Stimulated activated effector memory CD8-positive, alpha-beta T cell treated with anti-CD3 and anti-CD28 coated beads, Interleukin-12 subunit alpha, Interleukin-12 subunit beta, amount 100 ng/mL, for 72 hours (primary cell): ENCODE results near the gene CDHR3.

ENCODE experiments used
- ATAC-seq: fragments of 150-1000 bp; cut with Tn5 transposase; 2 replicates; pipeline ENCODE4 v1.10.0; 2021
- DNase-seq, 2 donors: peaks; one replicate each; pipeline ENCODE4 v3.0.0; 2021 to 2022; ENCODE audit warnings: low spot score in 2 of 2
- H3K27ac Mint-ChIP-seq: one replicate; pipeline ENCODE4 v1.8.0; 2022; ENCODE audit warnings: mild to moderate bottlenecking, mixed read lengths
- H3K36me3 Mint-ChIP-seq: one replicate; pipeline ENCODE4 v1.8.0; 2022; ENCODE audit warnings: mild to moderate bottlenecking, mixed read lengths
- H3K4me1 Mint-ChIP-seq: one replicate; pipeline ENCODE4 v1.8.0; 2022; ENCODE audit warnings: mixed read lengths
- H3K4me3 Mint-ChIP-seq: one replicate; pipeline ENCODE4 v1.8.0; 2022; ENCODE audit warnings: mild to moderate bottlenecking, mixed read lengths
- H3K9me3 Mint-ChIP-seq: one replicate; pipeline ENCODE4 v1.8.0; 2022; ENCODE audit warnings: mixed read lengths

Gene CDHR3

GRCh38 chr7:106054156-106054910, 91.3 kb downstream of the CDHR3 start:
- H3K9me3 Mint-ChIP-seq, result no peaks in the 10 kb centered on the region
- H3K4me3 Mint-ChIP-seq, result no peak overlapping the region
- no peaks in the 10 kb centered on the region for H3K36me3 Mint-ChIP-seq
- H3K4me1 Mint-ChIP-seq, result peaks cover 12% of the 10 kb centered on the region
- DNase-seq, result no peak
- no peak overlapping the region for H3K27ac Mint-ChIP-seq
- no peak for ATAC-seq

- DNase-seq, result no peak
- peaks cover 12% of the 10 kb centered on the region for H3K4me1 Mint-ChIP-seq
- no peak overlapping the region for H3K4me3 Mint-ChIP-seq
- ATAC-seq, result no peak
- no peaks in the 10 kb centered on the region for H3K36me3 Mint-ChIP-seq
- H3K9me3 Mint-ChIP-seq, result no peaks in the 10 kb centered on the region
- no peak overlapping the region for H3K27ac Mint-ChIP-seq
Measured at GRCh38 chr7:106054971-106055532, 92.0 kb downstream of the CDHR3 start.

- Mint-ChIP-seq H3K36me3 (no peaks in the 10 kb centered on the region), H3K9me3 (no peaks in the 10 kb centered on the region), H3K4me1 (peaks cover 12% of the 10 kb centered on the region), H3K4me3 (no peak overlapping the region), H3K27ac (no peak overlapping the region)
- peak; percentile 49 to 76 for DNase-seq
- ATAC-seq, result peak; percentile 94
Measured at GRCh38 chr7:106056513-106057203, 93.6 kb downstream of the CDHR3 start.

GRCh38 chr7:106057204-106057961, 94.3 kb downstream of the CDHR3 start:
- H3K4me3 Mint-ChIP-seq, result no peak overlapping the region
- peaks cover 17% of the 10 kb centered on the region for H3K4me1 Mint-ChIP-seq
- ATAC-seq (peak; percentile 4), DNase-seq (no peak)
- no peaks in the 10 kb centered on the region for H3K36me3 Mint-ChIP-seq
- peak overlapping the region; percentile 18 for H3K27ac Mint-ChIP-seq
- H3K9me3 Mint-ChIP-seq, result no peaks in the 10 kb centered on the region

GRCh38 chr7:106057962-106058927, 95.2 kb downstream of the CDHR3 start:
- no peaks in the 10 kb centered on the region for H3K36me3 Mint-ChIP-seq
- ATAC-seq (no peak), DNase-seq (no peak)
- peak overlapping the region; percentile 18 for H3K27ac Mint-ChIP-seq
- peaks cover 25% of the 10 kb centered on the region for H3K4me1 Mint-ChIP-seq
- H3K4me3 Mint-ChIP-seq, result no peak overlapping the region
- H3K9me3 Mint-ChIP-seq, result no peaks in the 10 kb centered on the region

- ATAC-seq, result no peak
- no peaks in the 10 kb centered on the region for H3K9me3 Mint-ChIP-seq
- H3K36me3 Mint-ChIP-seq, result no peaks in the 10 kb centered on the region
Measured at GRCh38 chr7:106058928-106059324, 95.9 kb downstream of the CDHR3 start.

GRCh38 chr7:106059556-106059955, 96.5 kb downstream of the CDHR3 start:
- ATAC-seq (no peak), DNase-seq (no peak)
- H3K36me3 Mint-ChIP-seq, result no peaks in the 10 kb centered on the region
- H3K9me3 Mint-ChIP-seq, result no peaks in the 10 kb centered on the region
- H3K4me3 Mint-ChIP-seq, result no peak overlapping the region
- no peak overlapping the region for H3K27ac Mint-ChIP-seq
- H3K4me1 Mint-ChIP-seq, result peaks cover 26% of the 10 kb centered on the region

More at GRCh38 chr7:106058928-106059324, 95.9 kb downstream of the CDHR3 start:
- DNase-seq, result no peak
- Mint-ChIP-seq H3K4me1 (peaks cover 26% of the 10 kb centered on the region), H3K4me3 (no peak overlapping the region), H3K27ac (no peak overlapping the region)

- Mint-ChIP-seq H3K4me1 (peaks cover 26% of the 10 kb centered on the region), H3K4me3 (no peak overlapping the region), H3K27ac (no peak overlapping the region), H3K9me3 (no peaks in the 10 kb centered on the region), H3K36me3 (no peaks in the 10 kb centered on the region)
- no peak for ATAC-seq
- no peak for DNase-seq
Measured at GRCh38 chr7:106060394-106060920, 97.4 kb downstream of the CDHR3 start.

GRCh38 chr7:106061301-106061979, 98.4 kb downstream of the CDHR3 start:
- ATAC-seq (no peak), DNase-seq (no peak)
- Mint-ChIP-seq H3K4me1 (peaks cover 26% of the 10 kb centered on the region), H3K27ac (no peak overlapping the region), H3K36me3 (no peaks in the 10 kb centered on the region), H3K9me3 (no peaks in the 10 kb centered on the region), H3K4me3 (no peak overlapping the region)

GRCh38 chr7:106062006-106062405, 98.9 kb downstream of the CDHR3 start:
- Mint-ChIP-seq H3K27ac (no peak overlapping the region), H3K4me3 (no peak overlapping the region), H3K36me3 (no peaks in the 10 kb centered on the region), H3K9me3 (no peaks in the 10 kb centered on the region), H3K4me1 (peaks cover 23% of the 10 kb centered on the region)
- DNase-seq (no peak), ATAC-seq (peak; percentile 42)

- peaks cover 21% of the 10 kb centered on the region for H3K4me1 Mint-ChIP-seq
- no peaks in the 10 kb centered on the region for H3K9me3 Mint-ChIP-seq
- peak overlapping the region; percentile 71 for H3K27ac Mint-ChIP-seq
- H3K36me3 Mint-ChIP-seq, result no peaks in the 10 kb centered on the region
- no peak overlapping the region for H3K4me3 Mint-ChIP-seq
- DNase-seq (no peak), ATAC-seq (no peak)
Measured at GRCh38 chr7:106062521-106062931, 99.5 kb downstream of the CDHR3 start.

- Mint-ChIP-seq H3K4me1 (peaks cover 16% of the 10 kb centered on the region), H3K36me3 (no peaks in the 10 kb centered on the region), H3K9me3 (no peaks in the 10 kb centered on the region), H3K4me3 (no peak overlapping the region), H3K27ac (peak overlapping the region; percentile 71)
- DNase-seq (no peak), ATAC-seq (no peak)
Measured at GRCh38 chr7:106063024-106063423, 100.0 kb downstream of the CDHR3 start.

- H3K4me3 Mint-ChIP-seq, result no peak overlapping the region
- ATAC-seq, result no peak
Measured at GRCh38 chr7:106063692-106064091, 100.6 kb downstream of the CDHR3 start.

GRCh38 chr7:106064316-106064715, 101.3 kb downstream of the CDHR3 start:
- Mint-ChIP-seq H3K27ac (no peak overlapping the region), H3K4me1 (peaks cover 14% of the 10 kb centered on the region), H3K4me3 (no peak overlapping the region), H3K36me3 (no peaks in the 10 kb centered on the region), H3K9me3 (no peaks in the 10 kb centered on the region)
- DNase-seq (no peak), ATAC-seq (no peak)

More at GRCh38 chr7:106063692-106064091, 100.6 kb downstream of the CDHR3 start:
- Mint-ChIP-seq H3K4me1 (peaks cover 14% of the 10 kb centered on the region), H3K36me3 (no peaks in the 10 kb centered on the region), H3K27ac (no peak overlapping the region), H3K9me3 (no peaks in the 10 kb centered on the region)
- DNase-seq, result no peak
